GM21529 (cell line): ENCODE results near the gene ZNF507.
A peak's percentile ranks its signal among the peaks of the same experiment; 100 is the strongest.
"Not testable (repeated sequence)": the region's sequence is repeated elsewhere in the genome, so short reads cannot be mapped to it uniquely, and the experiment has no call there.

Experiments
- ATAC-seq: cut with Tn5 transposase; IDR thresholded peaks from one replicate; pipeline ENCODE4 v1.9.1; 2021; ENCODE audit not compliant: unreplicated experiment

ZNF507 gene

DNA sequence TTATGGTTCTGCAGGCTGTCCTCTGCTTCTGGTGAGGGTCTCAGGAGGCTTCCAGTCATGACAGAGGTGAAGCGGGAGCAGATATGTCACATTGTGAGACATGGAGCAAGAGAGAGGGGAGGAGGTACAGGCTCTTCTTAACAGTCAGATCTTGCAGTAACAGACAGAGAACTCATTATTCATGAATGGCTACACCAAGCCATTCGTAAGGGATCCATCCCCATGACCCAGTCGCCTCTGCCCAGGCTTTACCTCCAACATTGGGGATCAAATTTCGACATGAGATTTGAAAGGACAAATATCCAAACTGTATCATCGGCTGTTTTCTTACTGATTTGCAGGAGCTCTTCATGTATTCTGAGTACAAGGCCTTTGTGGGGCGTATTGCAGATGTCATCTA, 21.7 kb downstream of the ZNF507 start:
- ATAC-seq, result no peak

DNA sequence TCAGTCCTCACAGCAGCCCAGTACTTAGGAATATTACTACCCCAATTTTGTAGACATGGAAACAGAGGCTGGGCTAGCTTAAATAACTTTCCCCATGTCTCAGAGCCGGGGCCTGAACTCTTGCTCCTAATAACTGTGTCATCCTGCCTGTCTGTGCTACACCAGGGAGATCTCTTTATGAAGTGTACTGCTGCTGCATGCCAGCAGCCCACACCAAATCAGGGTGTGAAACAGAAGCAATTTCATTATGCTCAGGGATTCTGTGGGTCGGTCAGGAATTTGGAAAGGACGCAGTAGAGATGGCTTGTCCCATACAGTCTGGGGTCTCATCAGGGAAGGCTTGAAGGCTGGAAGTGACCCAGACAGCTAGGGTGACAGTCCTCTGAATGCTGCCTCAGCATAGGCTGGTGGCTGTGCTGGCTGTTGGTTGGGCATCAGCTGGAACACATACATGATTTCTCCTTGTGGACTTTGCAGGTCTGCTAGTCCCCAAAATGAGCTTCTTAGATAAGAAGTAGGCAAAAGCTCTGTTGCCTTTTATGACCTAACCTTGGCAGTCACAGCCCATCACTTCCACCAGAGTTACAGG, 22.6 kb downstream of the ZNF507 start:
- no peak for ATAC-seq

DNA sequence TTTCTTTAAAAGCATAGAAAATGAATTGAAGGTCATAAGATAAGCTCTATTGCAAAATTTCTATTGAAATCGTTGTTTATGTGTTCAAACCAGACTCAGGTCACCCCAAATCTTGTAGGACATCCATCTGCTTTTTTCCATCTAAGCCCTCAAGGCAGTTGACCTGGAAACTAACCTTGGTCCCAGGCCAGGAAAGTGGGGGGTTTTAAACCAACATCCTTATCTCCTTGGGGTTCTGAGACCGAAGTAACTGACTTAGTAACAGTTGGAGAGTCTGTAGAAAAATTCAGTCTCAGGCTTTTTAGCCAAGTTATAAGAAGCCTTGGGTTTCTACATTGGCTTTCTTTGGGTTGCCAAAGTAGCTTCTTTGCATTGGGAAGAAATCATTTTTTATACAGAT, 23.4 kb downstream of the ZNF507 start:
- ATAC-seq, result no peak

DNA sequence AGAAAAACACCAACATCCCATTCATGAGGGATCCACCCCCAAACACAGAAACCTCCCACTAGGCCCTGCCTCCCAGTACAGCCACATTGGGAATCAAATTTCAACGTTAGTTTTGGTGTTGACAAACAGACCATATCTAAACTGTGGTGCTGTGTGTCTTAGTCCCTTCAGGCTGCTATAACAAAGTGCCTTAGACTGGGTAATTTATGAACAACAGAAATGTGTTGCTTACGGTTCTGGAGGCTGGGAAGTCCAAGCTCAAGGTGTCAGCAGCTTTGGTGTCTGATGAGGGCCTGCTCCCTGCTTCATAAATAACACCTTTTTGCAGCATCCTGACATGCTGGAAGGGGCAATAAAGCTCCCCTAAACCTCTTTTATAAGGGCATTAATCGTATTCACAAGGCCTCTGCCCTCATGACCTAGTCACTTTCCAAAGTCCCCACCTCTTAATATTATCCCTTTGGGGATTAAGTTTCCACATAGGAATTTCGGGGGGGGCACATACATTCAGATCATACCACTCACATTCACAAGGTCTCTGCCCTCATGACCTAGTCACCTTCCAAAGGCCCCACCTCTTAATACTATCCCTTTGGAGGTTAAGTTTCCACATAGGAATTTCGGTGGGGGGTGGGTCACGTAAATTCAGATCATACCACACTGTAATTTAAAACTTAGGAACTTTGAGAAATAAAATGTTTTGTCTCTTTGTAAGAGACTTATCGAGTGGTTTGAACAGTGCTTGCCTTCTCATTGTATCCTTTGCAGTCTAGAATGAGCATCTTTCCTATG, 27.5 kb downstream of the ZNF507 start:
- ATAC-seq, result no peak

DNA sequence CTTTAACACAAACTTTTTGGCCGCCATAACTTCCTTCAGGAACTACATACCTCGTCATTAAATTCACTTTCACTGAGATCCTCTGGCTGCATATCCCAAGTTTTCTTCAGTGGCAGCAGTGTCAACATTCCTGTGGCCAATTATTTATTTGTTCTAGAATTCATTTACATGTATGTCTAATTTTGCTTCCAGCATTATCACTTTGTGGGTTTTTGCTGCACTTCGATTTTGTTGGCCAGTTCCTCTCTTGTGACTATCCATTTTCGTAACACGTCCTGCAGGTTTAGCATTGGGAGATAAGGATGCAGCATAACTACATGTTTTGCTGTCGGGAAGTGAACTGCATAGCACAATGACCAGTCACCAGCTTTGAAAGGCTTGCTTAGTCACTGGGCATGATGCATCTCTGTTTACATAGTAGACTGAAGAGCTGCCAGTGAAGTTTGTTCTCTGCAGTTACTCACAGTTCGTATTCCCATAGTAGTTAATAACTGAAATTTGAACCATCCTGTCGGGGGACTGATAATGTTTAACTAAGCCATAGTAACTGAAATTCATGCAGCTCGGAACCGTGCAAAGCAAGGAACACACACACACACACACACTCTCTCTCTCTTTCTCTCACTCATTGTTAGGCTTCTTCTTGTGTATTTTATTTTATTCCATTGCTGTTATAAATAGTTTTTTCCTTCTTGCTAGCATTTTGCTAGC, 28.3 kb downstream of the ZNF507 start:
- ATAC-seq, result no peak

DNA sequence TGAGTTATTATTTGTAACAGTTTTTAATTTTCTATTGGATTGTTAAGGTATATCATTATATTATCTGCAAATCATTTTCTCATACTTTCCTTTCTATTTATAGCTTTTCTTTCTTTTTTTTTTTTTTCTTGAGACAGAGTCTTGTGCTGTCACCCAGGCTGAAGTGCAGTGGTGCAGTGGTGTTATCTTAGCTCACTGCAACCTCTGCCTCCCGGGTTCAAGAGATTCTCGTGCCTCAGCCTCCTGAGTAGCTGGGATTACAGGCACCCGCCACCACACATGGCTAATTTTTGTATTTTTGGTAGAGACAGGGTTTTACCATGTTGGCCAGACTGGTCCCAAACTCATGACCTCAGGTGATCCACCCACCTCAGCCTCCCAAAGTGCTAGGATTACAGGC, 29.0 kb downstream of the ZNF507 start:
- ATAC-seq, result not testable (repeated sequence)

DNA sequence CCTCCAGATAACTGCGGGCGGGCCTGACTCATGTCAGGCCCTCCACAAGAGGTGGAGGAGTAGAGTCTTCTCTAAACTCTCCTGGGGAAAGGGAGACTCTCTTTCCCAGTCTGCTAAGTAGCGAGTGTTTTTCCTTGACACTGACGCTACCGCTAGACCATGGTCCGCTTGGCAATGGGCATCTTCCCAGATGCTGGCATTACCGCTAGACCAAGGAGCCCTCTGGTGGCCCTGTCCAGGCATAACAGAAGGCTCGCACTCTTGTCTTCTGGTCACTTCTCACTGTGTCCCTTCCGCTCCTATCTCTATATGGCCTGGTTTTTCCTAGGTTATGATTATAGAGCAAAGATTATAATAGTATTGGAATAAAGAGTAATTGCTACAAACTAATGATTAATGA, 31.7 kb downstream of the ZNF507 start:
- ATAC-seq, result not testable (repeated sequence)

DNA sequence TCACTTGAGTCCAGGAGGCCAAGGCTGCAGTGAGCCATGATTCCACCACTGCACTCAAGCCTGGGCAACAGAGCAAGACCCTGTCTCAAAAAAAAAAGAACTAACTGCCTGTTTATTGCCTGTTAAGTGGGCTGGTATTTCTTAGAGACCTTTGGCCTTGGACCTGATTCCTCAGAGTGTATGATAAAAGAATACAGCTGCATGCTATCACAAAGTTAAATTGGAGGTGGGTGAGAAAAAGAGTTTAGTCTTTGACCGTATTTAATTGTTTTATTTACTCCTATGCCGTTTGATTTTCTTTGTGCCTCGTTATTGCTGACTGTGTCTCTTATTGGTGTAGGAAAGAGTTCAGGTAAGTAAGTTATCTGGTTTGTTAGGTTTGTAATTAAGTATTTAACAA, 34.9 kb downstream of the ZNF507 start:
- ATAC-seq, result no peak

DNA sequence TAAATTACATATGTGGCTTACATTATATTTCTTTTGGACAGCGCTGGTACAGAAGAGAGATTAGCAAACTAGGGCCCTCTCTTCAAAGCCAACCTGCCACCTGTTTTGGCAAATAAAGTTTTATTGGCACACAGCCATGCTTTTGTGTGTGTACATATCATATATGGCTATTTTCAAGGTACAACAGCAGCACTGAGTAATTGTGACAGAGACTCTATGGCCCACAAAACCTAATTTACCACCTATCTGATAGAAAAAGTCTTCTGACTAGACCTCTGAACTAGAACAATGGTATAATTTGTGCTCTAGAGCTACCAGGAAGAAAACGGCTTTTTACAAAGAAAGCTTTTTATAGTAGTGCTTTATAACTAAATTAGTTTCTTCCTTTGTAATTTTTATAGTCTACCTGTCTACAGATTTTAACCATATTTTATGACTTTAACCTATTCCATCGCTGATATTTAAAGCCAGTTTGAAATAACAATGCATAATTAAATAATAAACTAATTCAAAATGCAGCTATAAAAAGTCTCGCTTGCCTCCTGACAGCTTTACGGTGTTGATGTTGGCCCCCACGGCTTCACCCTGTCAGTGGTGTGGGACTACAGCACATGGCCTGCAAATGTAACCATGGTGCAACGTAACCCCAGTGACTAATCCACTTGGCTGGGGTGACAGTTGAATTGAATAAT, 42.4 kb downstream of the ZNF507 start:
- no peak for ATAC-seq

DNA sequence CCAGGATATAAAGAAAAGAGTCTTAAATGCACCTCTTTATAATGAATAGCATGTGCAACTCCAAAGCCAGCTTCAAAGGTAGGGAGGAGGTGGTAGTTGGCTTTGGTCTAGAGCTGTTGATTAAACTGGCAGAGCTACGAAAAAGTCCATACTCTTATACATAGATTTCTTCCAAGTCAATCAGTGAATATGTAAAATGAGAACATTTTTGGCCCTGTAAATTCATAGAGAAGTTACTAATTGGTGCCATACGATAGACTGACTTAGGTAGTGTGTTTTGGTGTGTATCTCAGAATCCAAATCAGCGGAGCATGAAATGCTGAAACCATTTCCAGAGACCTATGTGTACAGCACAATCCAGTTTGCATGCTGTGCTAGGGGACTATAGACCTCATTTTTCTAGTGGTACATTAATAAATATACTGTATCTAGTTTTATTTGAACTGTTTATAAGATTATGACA, 43.0 kb downstream of the ZNF507 start:
- ATAC-seq, result no peak

DNA sequence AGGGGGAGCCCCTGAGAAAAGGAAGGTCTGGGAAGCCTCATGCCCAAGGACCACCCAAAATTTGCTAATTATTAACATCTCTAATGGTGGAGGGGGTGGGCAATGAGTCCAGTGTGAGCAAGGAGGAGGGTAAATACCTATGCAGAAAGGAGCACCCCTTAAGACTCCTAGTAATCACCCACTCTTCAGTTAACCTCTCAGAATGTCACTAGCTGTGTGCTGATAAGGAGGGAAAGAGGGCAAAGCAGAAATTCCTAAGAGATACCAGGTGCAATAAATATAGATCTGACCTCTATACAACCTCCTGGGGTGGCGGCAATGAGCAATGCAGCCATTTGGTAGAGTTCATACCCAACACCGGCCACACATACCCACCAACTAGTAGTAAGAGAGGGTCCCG, 47.5 kb downstream of the ZNF507 start:
- no peak for ATAC-seq

DNA sequence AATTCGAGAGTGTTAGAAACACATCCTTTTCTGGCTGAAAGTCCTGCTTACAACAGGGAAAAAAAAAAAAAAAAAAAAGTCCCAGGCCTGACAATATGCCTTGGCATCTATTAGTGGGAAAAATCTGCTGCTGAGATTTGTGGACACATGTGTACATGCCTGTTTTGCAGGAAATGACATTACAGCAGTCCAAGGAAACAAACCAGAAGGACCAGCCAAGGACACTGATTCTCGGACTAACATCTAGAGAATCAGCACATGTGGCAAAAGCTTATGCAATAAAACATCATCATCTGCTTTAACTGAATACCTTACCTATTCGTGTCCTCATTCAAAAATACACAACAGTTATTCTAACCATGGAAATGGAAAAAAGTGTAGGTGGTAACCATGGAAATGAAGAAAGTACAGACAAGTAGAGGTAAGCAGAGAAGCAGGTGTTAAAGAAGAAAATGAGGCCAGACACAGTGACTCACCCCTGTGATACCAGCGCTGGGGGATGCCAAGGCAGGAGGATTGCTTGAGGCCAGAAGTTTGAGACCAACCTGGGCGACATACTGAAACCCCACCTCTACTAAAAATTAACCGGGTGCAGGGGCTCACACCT, 50.7 kb downstream of the ZNF507 start:
- no peak for ATAC-seq

DNA sequence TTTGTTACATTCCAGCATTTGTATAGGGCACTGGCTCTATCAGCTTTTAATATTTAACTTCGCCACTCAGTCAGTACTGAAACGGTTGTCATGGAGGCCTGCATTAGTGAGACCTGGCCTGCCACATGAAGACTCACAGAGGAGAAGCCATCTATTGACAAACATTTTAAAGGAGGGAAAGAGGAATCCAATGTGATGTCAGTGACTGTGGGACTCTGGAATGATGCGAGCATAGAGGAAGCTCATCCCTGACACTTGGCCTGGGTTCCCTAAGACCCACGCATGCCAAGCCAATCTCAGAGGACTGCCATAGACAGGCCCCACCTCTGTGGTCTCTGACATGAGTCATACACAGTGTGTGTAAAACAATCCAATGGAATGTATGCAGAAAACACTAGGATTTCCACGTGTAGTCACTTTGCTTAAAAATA, 52.3 kb downstream of the ZNF507 start:
- ATAC-seq, result no peak

DNA sequence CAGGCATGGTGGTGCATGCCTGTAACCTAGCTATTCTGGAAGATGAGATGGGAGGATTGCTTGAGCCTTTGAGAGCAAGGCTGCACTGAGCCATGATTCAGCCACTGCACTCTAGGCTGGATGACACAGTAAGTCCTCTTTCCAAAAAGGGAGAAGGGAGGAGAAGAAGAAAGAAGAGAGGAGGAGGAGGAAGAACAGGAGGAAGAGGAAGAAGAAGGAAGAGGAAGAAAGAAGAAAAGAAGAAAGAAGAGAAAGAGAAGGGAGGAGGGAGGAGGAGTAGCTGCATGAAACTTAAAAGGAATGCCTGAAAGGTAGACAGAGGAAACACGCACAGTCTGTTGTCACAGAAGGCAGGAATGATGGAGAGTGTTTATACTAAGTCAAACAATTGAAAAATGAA, 56.6 kb downstream of the ZNF507 start:
- ATAC-seq, result no peak

DNA sequence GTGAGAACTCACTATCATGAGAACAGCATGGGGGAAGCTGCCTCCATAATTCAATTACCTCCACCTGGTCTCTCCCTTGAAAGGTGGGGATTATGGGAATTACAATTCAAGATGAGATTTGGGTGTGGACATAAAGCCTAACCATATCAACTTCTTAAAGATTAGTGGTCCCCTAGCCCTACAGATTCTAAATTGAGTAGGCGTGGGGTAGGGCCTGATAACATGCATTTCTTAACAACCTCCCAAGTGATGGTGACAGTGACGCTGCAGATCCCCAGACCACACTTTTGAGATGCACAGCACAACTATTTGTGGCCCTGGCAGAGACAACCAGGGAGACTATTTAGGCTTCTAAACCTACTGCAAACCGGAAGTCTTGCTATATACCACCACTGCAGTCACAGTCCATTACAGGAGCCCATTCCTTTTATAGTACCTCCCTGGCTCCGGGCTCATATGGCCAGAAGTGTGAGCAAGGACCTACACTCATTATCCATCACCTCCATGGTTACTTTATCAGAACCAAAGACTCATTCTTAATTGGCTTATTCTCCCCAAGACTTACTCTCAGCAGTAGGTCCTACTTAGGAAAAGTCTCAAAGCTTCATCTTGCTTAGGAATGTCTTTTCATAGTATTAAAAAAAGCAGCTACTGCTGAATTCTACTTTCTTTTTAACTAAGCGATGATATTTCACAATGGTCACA, 58.0 kb downstream of the ZNF507 start:
- no peak for ATAC-seq

DNA sequence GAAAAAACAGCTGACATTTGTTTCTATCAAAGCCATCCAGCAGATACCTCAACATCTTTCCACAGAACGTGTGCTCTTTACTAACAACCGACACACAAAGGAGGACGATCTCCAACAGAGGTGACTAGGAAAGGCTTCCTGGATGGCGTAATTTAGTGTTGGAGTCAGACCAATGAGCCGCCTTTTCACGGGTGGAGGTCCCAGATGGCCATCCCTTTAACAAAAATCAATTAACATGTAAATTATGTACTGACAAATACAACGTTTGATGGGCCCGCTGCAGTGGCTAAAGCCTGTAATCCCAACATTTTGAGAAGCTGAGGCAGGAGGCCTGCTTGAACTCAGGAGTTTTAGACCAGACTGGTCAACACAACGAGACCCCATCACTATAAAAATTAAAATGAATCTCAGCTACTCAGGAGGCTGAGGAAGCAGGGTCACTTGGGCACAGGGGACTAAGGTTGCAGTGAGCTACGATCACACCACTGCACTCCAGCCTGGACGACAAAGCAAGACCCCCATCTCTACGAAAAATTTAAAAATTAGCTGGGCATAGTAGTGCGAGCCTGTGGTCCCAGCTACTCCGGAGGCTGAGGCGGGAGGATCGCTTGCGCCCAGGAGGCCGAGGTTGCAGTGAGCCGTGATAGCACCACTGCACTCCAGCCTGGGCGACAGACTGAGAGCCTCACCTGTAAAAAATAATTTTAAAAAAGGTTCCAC, 59.0 kb downstream of the ZNF507 start:
- no peak for ATAC-seq

DNA sequence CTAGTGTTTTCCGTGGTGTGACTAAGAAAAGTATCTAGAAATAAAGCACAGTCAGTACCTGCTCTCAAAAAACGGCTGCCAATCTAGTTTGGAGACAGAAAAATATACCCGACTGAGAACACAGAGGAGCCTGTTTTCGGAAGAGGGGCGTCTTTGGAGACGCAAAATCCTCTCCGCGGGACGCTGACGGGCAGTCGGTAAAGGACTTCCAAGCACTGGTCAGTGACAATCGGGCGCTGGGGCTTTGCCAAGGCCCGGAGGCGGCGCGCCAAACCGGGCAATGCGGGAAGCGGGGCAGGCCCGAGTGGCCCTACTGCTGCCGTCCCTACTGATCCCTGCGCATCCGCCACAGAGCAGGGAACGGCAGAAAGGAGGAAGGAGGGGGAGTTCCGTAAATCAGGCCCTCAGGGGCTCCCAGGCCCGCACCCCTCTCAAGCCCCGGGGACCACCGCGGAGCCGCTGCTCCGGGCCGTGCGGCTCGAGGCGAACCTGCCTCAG, 59.6 kb downstream of the ZNF507 start:
- ATAC-seq, result peak; percentile 24

DNA sequence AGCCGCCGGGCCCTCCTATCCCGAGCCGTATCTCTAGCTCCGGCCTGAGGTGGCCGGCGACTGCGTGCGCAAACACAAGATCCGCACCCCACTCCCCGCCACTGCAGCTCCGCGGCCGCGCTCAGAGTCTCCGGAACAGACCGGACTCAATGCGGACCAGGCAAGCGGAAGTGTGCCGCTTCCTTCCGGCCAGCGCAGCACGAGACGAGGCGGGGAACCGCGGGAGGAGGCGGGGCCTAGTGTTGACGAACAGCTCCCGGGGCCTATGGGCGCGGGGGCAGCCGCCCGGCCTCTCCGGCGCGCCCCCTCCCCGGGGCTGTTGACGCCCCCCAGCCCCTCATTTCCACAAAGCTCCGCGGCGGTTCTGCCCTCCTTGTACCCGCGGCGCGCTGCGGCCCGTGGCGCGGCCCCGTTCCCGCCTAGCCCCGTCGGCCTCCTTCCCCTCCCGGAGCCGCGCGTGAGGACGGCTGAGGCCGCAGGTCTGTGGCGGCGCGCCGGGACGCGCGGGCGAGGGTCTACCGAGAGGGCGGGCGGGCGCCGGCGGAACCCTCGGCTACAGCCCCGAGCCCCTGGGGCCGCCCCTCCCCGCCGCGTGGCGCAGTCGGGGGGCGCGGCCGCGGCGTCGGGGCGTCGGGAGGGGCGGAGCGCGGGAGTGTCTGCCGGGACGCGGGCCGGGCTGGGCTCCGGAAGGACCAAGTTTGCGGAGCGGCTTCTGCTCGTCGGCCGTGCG, 60.2 kb downstream of the ZNF507 start, which contains the start of gene DPY19L3:
TSS of gene DPY19L3 (plus strand) at position 340 of the 730 bp plus-strand sequence. CDS start 2,484 bp downstream, outside the sequence.
- peak; percentile 95 for ATAC-seq
